Endothelial cell of umbilical vein (primary cell): Measurements from ENCODE around the gene AHSP. TPM values are rescaled to one million over a fixed set of nuclear protein-coding genes. Genes with fewer than 3 reads are reported as not detected.

ENCODE experiments used
- Bru-seq: library from RNA; stranded (reverse); fragments of 400-500 nt; gene quantifications from one replicate; lab custom pipeline; 2021; lab: Mats Ljungman, UMichigan
- BruChase-seq, 2 experiments: library from RNA; stranded (reverse); fragments of 400-500 nt; gene quantifications; one replicate each; lab custom pipeline; 2021; lab: Mats Ljungman, UMichigan
- BruUV-seq: library from RNA; stranded (reverse); fragments of 400-500 nt; replicated peaks from 2 replicates; lab custom pipeline; 2021; lab: Mats Ljungman, UMichigan
- CTCF ChIA-PET: fragments of 300-600, 350-600 bp; sonication (Branson Sonifier 250); formaldehyde crosslinking; loops from one replicate; lab custom pipeline; 2021; ENCODE audit warnings: antibody characterized with exemption, inconsistent platforms; lab: Charles Lee
- POLR2A ChIA-PET: fragments of 300-600, 350-600 bp; sonication (Branson Sonifier 250); formaldehyde crosslinking; loops from one replicate; lab custom pipeline; 2021; ENCODE audit warnings: antibody characterized with exemption, inconsistent platforms; lab: Charles Lee
- DNase-seq: peaks from one replicate; pipeline ENCODE4 v3.0.0-alpha.2; 2011; ENCODE audit warnings: low read depth, low spot score
- FAIRE-seq: peaks from 2 replicates; lab custom pipeline; 2011; peaks lifted over from hg19 to GRCh38; lab: Jason Lieb, UNC
- H2AFZ ChIP-seq: 2 replicates; pipeline ENCODE4 v1.6.0; 2012; ENCODE audit warnings: low read depth, low read length, control low read depth, inconsistent platforms
- H3K27ac ChIP-seq: 2 replicates; pipeline ENCODE4 v1.5.1; 2011; ENCODE audit warnings: low read depth, mild to moderate bottlenecking, control low read depth, low read length, moderate library complexity; ENCODE audit not compliant: insufficient read depth
- H3K27me3 ChIP-seq, 2 experiments: 2 replicates each; pipeline versions ENCODE4 v1.6.0 to v1.6.1; 2011; ENCODE audit warnings: low read length in 2 of 2, mixed read lengths in 1 of 2; ENCODE audit not compliant: control insufficient read depth in 2 of 2, insufficient read depth in 2 of 2
- H3K36me3 ChIP-seq, 2 experiments: 2 replicates in 1 of 2; 3 replicates in 1 of 2; pipeline ENCODE4 v1.5.1; 2011; ENCODE audit warnings: low read length in 2 of 2, mild to moderate bottlenecking in 1 of 2, moderate library complexity in 1 of 2; ENCODE audit not compliant: control insufficient read depth in 2 of 2, insufficient read depth in 2 of 2; ENCODE audit errors: extremely low read depth in 1 of 2
- H3K4me1 ChIP-seq: 3 replicates; pipeline ENCODE4 v1.5.1; 2011; ENCODE audit warnings: mild to moderate bottlenecking, low read length; ENCODE audit not compliant: control insufficient read depth, insufficient read depth; ENCODE audit errors: extremely low read depth
- H3K4me2 ChIP-seq: 2 replicates; pipeline ENCODE4 v1.6.1; 2011; ENCODE audit warnings: low read length, control low read depth, mixed read lengths; ENCODE audit not compliant: insufficient read depth
- H3K4me3 ChIP-seq, 3 experiments: fragments of 200-600 bp in 1 of 3; sonication (generic), shearing (Covaris generic) in 1 of 3; replicated peaks in 1 of 3; 2 replicates each; pipeline ENCODE4 v1.5.1; 2011 to 2016; ENCODE audit warnings: control low read depth in 3 of 3, low read length in 3 of 3, mild to moderate bottlenecking in 2 of 3, inconsistent platforms in 1 of 3, low read depth in 1 of 3, moderate library complexity in 1 of 3; ENCODE audit not compliant: insufficient read depth in 1 of 3
- H3K79me2 ChIP-seq: 2 replicates; pipeline ENCODE4 v1.6.0; 2012; ENCODE audit warnings: low read length, inconsistent platforms; ENCODE audit not compliant: control insufficient read depth, insufficient read depth
- H3K9ac ChIP-seq: replicated peaks from 2 replicates; pipeline ENCODE3; 2011; ENCODE audit warnings: low read length, control low read depth; ENCODE audit not compliant: insufficient read depth; ENCODE audit errors: extremely low read depth
- H3K9me1 ChIP-seq: replicated peaks from 3 replicates; pipeline ENCODE4 v1.6.0; 2011; ENCODE audit warnings: mild to moderate bottlenecking, low read length; ENCODE audit not compliant: control insufficient read depth, insufficient read depth; ENCODE audit errors: extremely low read depth
- H3K9me3 ChIP-seq: replicated peaks from 2 replicates; pipeline ENCODE4 v1.5.1; 2012; ENCODE audit warnings: low read length, inconsistent platforms; ENCODE audit not compliant: control insufficient read depth, insufficient read depth
- H4K20me1 ChIP-seq: replicated peaks from 2 replicates; pipeline ENCODE3; 2011; ENCODE audit warnings: mild to moderate bottlenecking, low read length; ENCODE audit not compliant: control insufficient read depth, insufficient read depth; ENCODE audit errors: extremely low read depth
- CTCF ChIP-seq, 2 donors: IDR thresholded peaks; 1 replicate in 1 of 2; 2 replicates in 1 of 2; pipeline ENCODE4 v1.5.1; 2011; ENCODE audit warnings: low read length in 2 of 2, mild to moderate bottlenecking in 2 of 2, moderate library complexity in 2 of 2, control low read depth in 1 of 2, inconsistent platforms in 1 of 2, low read depth in 1 of 2; ENCODE audit not compliant: insufficient read depth in 1 of 2; ENCODE audit errors: extremely low read depth in 1 of 2
- EZH2 ChIP-seq: IDR thresholded peaks from 2 replicates; pipeline ENCODE4 v1.6.1; 2012; ENCODE audit warnings: borderline replicate concordance, low read depth, mild to moderate bottlenecking, moderate library complexity, low read length, inconsistent platforms; ENCODE audit not compliant: severe bottlenecking
- FOS ChIP-seq: IDR thresholded peaks from 2 replicates; pipeline ENCODE4 v1.6.1; 2011; ENCODE audit warnings: mild to moderate bottlenecking, low read length, moderate library complexity, borderline replicate concordance; ENCODE audit not compliant: insufficient read depth
- GATA2 ChIP-seq: IDR thresholded peaks from 2 replicates; pipeline ENCODE4 v1.7.0; 2011; ENCODE audit warnings: low read depth, mild to moderate bottlenecking, moderate library complexity, mixed read lengths, low read length; ENCODE audit not compliant: insufficient read length, insufficient read depth
- JUN ChIP-seq: IDR thresholded peaks from 2 replicates; pipeline ENCODE4 v1.6.1; 2011; ENCODE audit warnings: borderline replicate concordance, low read depth; ENCODE audit not compliant: insufficient read length, insufficient read depth
- MAX ChIP-seq: IDR thresholded peaks from 2 replicates; pipeline ENCODE4 v1.6.1; 2011; ENCODE audit not compliant: insufficient read depth, insufficient read length
- MYC ChIP-seq: IDR thresholded peaks from one replicate; pipeline ENCODE4 v1.6.1; 2011; ENCODE audit warnings: mild to moderate bottlenecking, low read depth, low read length
- POLR2A ChIP-seq: IDR thresholded peaks from 2 replicates; pipeline ENCODE4 v1.6.1; 2012; ENCODE audit warnings: low read depth, mild to moderate bottlenecking, control low read depth, low read length
- POLR2AphosphoS5 ChIP-seq: IDR thresholded peaks from 2 replicates; pipeline ENCODE4 v1.6.1; 2012; ENCODE audit warnings: low read depth, mild to moderate bottlenecking, control low read depth, low read length, moderate library complexity; ENCODE audit not compliant: insufficient read depth
- dilution Hi-C: fragments of 300-500 bp; cut with MboI; formaldehyde crosslinking; loops from one replicate; pipeline ENCODE4 v1.15.0; 2019; ENCODE audit warnings: low sequenced_read_pairs; ENCODE audit not compliant: extremely low pct_ligation_motif_present
- intact Hi-C: fragments of 100-400 bp; cut with micrococcal nuclease; formaldehyde crosslinking; loops from one replicate; pipeline ENCODE4 v1.10.0; 2022
- long read RNA-seq: library from polyadenylated mRNA; stranded (forward); transcript quantifications from one replicate; pipeline ENCODE4 v2.0.0, GENCODE V29; 2021
- polyA minus RNA-seq, 3 experiments: library from RNA; depleted of rRNA, polyadenylated mRNA; stranded (reverse); fragments of >200 nt; gene quantifications; 1 replicate in 1 of 3; 2 replicates in 2 of 3; pipeline ENCODE4 v1.2.3, GENCODE V29; 2011
- polyA plus RNA-seq, 4 experiments: library from polyadenylated mRNA; depleted of rRNA in 3 of 4; stranded (reverse) in 3 of 4; unstranded in 1 of 4; fragments of >200 nt; gene quantifications; 2 replicates each; pipeline versions ENCODE4 v1.2.1 to v1.2.3, GENCODE V29; 2011 to 2012; ENCODE audit warnings: missing spikeins in 1 of 4
- total RNA-seq: library from RNA; stranded (reverse); gene quantifications from 2 replicates; pipeline ENCODE4 v1.2.3, GENCODE V29; 2021

Gene AHSP
- total RNA-seq: not detected in 2 replicates
- not detected in 2 replicates for polyA plus RNA-seq
- polyA plus RNA-seq (2011; cell fraction: cytosol; rRNA removed): not detected in 2 replicates
- not detected in 2 replicates for polyA plus RNA-seq (2011; cell fraction: nucleus; rRNA removed)
- polyA plus RNA-seq (2012): not detected in 2 replicates
- polyA minus RNA-seq: not detected in 2 replicates
- polyA minus RNA-seq (2011; cell fraction: cytosol; rRNA and poly(A)+ RNA removed): not detected
- not detected in 2 replicates for polyA minus RNA-seq (2011; cell fraction: nucleus; rRNA and poly(A)+ RNA removed)
- not detected for Bru-seq, nascent RNA
- BruChase-seq, experiment 1, labeled RNA remaining after a 6-hour chase: percentile 32 among the genes with signal in this experiment
- not detected for BruChase-seq, experiment 2, labeled RNA remaining after a 2-hour chase
- long read RNA-seq: 0 reads

GRCh38 chr16:31527734-31528274, at the start of gene AHSP:
Gene AHSP, plus strand, starts transcription at chr16:31527900. Its CDS starts 240 bp downstream, at chr16:31528140.
- intact Hi-C loops: no loop called here
- no peaks in the 10 kb centered on the region for H3K79me2 ChIP-seq
- DNase-seq: no peak
- H3K9ac ChIP-seq: no peak within 1 kb of the TSS
- ChIA-PET POLR2A (no interaction called here), CTCF (no interaction called here)
- no peak within 1 kb of the TSS for H2AFZ ChIP-seq
- no peak within 1 kb of the TSS for H3K4me3 ChIP-seq
- H3K9me1 ChIP-seq: no peaks in the 10 kb centered on the region
- no peak for TF ChIP-seq FOS
- TF ChIP-seq GATA2: no peak
- no peak for TF ChIP-seq MAX
- TF ChIP-seq MYC: no peak
- TF ChIP-seq POLR2A: no peak
- no peak for TF ChIP-seq CTCF (IDR thresholded peaks at IDR 0.05; ENCODE audit: extremely low read depth in 1 of 2, insufficient read depth in 1 of 2, low read depth in 1 of 2, low read length in 2 of 2)
- no peak for TF ChIP-seq EZH2
- TF ChIP-seq POLR2AphosphoS5: no peak
- TF ChIP-seq JUN: no peak
- H3K4me2 ChIP-seq: no peak within 1 kb of the TSS
- H4K20me1 ChIP-seq: no peaks in the 10 kb centered on the region
- H3K9me3 ChIP-seq: no peaks in the 10 kb centered on the region
- dilution Hi-C loops: no loop called here
- no TSS peak for BruUV-seq
- no peak for FAIRE-seq
- no peak within 1 kb of the TSS for H3K27ac ChIP-seq
- no peaks in the 10 kb centered on the region for H3K4me1 ChIP-seq
- H3K27me3 ChIP-seq: peaks cover 23 to 28% of the 10 kb centered on the region in 2 experiments
- H3K36me3 ChIP-seq: no peaks in the 10 kb centered on the region
